ENCODE measurements around the gene SETBP1.

DNA sequence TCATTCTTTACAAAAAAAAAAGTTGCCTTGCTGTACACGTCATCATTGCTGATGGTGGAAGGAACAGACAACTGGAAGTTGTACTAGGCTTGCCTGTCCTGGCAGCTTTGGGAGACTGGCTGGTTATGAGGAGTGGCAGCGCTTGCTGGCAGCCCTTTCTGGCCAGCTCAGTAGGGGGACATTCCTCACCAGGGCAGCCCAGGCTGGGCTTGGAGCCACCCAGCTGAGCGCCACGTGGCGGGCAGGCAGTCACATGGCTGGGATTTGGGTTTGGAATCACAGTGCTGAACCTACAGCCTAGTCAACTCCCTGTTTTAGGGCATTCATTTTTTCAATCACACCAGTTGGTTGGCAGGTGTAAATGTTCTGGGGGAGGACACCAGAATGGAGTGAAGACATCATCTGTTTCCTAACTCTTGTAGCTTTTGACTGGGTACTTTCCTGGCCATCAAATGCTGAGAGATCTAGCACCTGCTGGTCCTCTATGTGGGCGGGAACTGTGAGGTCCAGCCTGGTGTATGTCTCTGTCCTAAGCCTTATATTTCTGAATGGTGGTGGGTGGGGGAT lies 139.3 kb downstream of the SETBP1 start:
- TF ChIP-seq, protein P1, sequence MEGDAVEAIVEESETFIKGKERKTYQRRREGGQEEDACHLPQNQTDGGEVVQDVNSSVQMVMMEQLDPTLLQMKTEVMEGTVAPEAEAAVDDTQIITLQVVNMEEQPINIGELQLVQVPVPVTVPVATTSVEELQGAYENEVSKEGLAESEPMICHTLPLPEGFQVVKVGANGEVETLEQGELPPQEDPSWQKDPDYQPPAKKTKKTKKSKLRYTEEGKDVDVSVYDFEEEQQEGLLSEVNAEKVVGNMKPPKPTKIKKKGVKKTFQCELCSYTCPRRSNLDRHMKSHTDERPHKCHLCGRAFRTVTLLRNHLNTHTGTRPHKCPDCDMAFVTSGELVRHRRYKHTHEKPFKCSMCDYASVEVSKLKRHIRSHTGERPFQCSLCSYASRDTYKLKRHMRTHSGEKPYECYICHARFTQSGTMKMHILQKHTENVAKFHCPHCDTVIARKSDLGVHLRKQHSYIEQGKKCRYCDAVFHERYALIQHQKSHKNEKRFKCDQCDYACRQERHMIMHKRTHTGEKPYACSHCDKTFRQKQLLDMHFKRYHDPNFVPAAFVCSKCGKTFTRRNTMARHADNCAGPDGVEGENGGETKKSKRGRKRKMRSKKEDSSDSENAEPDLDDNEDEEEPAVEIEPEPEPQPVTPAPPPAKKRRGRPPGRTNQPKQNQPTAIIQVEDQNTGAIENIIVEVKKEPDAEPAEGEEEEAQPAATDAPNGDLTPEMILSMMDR (IDR thresholded peaks at IDR 0.05; ENCODE audit: low read length) = no peak
- TF ChIP-seq EZH2 (IDR thresholded peaks at IDR 0.05; ENCODE audit: borderline replicate concordance, low read length) = no peak
